Measurements from ENCODE around the gene JAZF1.

- TF ChIP-seq, protein P1, sequence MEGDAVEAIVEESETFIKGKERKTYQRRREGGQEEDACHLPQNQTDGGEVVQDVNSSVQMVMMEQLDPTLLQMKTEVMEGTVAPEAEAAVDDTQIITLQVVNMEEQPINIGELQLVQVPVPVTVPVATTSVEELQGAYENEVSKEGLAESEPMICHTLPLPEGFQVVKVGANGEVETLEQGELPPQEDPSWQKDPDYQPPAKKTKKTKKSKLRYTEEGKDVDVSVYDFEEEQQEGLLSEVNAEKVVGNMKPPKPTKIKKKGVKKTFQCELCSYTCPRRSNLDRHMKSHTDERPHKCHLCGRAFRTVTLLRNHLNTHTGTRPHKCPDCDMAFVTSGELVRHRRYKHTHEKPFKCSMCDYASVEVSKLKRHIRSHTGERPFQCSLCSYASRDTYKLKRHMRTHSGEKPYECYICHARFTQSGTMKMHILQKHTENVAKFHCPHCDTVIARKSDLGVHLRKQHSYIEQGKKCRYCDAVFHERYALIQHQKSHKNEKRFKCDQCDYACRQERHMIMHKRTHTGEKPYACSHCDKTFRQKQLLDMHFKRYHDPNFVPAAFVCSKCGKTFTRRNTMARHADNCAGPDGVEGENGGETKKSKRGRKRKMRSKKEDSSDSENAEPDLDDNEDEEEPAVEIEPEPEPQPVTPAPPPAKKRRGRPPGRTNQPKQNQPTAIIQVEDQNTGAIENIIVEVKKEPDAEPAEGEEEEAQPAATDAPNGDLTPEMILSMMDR (IDR thresholded peaks at IDR 0.05; ENCODE audit: low read length): peak; percentile 61; the same call in 1 of the 2 replicates
- no peak for TF ChIP-seq EZH2 (IDR thresholded peaks at IDR 0.05; ENCODE audit: borderline replicate concordance, low read length)
These were observed 37.9 kb downstream of the JAZF1 start for GRCh38 chr7:28142650-28143049.

All from OCI-LY1 (cell line).